T47D (cell line): ENCODE results near the gene MTREX.

Experiments
- DNase-seq, 2 experiments: peaks; one replicate each; pipeline versions ENCODE4 v3.0.0 to v3.0.0-alpha.2; 2011 to 2012; ENCODE audit warnings: low read depth in 1 of 2, low spot score in 1 of 2
- JUND ChIP-seq: IDR thresholded peaks from 2 replicates; pipeline ENCODE4 v1.6.1; 2012; ENCODE audit warnings: low read depth
- in situ Hi-C: cut with HindIII; loops from 2 replicates; pipeline ENCODE4 v1.10.0; 2016; ENCODE audit warnings: low sequenced_read_pairs, low pct_unique_long_range_greater_than_20kb

MTREX gene

DNA sequence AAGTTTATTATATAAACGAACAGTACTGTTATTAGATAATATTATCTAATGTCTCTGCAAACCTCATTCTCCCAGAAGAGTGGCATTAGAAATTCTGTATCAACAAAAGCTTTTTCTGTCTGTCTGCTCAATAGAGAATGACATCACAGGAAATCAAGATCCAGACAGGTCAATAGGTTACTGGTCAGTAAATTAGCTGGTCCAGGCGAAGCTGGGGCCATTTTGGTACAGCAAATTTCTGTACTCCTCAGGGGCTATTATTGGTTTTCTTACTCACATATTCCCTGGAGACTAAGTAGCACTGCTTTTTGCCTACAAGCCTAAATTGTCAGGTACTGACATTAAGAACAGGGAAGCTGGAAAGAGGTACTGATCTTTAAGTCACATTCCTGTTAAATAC, 146.5 kb downstream of the MTREX start:
- in situ Hi-C loops, result no loop called here

DNA sequence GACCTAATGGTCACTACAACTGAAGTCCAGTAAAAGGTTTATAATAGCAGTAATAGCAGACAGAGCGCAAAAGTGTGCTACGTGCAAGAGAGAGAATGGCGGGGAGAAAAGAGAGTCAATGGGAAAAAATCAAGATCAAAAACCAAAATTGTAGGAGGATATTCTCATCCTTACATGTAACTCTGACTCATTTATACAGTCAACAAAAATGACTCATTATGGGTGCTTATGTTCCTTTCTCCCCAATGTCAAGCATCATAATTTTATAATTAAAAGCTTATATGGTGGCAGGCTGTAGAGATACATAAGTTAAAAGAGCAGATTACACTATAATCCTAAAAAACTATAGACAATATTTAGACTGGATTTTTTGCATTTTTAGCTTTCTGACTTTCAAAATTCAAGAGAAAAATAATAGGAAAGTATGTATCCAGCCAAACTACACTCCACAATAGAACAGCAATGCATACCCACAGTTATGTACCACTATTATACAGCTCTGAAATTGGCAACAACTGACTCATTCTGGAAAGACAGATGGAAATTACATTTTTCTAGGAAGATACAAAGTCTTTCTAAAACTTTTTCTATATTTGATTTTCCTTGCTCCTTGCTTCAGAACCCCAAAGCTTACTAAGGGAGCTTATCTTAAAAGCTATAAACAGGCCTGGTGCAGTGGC, 148.6 kb downstream of the MTREX start:
- TF ChIP-seq JUND, result no peak
- in situ Hi-C loops, result no loop called here
- DNase-seq, result no peak

More for the DNA sequence above, 146.5 kb downstream of the MTREX start:
- TF ChIP-seq JUND, result no peak
- DNase-seq, result no peak

DNA sequence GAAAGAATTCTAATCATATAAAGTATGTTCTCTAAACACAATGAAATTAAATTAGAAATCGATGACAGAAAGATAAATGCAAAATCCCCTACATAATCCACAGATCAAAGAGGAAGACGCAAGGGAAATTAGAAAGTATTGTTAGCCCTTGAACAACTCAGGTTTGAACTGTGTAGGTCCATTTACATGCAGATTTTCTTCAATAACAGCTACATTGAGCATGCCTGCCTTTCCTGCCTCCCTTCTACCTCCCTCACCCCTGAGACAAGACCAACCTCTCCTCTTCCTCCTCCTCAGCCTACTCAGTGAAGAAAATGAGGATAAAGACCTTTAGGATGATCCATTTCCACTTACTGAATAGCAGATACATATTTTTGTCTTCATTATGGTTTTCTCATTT, 151.8 kb downstream of the MTREX start:
- in situ Hi-C loops, result no loop called here
- DNase-seq, result no peak
- TF ChIP-seq JUND, result no peak

DNA sequence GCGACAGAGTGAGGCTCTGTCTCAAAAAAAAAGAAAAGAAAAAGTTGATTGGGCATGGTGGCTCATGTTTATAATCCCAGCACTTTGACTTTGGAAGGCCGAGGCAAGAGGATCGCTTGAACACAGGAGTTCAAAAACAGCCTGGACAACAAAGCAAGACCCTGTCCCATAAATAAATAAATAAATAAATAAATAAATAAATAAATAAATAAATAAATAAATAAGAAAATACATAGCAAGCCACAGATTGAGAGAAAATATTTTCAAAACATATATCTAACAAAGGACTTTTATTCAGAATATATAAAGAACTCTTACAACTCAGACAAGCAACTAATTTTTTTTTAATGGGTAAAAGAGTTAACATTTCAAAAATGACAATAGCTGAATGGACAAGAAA, 155.8 kb downstream of the MTREX start:
- DNase-seq, result no peak
- in situ Hi-C loops, result no loop called here
- TF ChIP-seq JUND, result no peak

DNA sequence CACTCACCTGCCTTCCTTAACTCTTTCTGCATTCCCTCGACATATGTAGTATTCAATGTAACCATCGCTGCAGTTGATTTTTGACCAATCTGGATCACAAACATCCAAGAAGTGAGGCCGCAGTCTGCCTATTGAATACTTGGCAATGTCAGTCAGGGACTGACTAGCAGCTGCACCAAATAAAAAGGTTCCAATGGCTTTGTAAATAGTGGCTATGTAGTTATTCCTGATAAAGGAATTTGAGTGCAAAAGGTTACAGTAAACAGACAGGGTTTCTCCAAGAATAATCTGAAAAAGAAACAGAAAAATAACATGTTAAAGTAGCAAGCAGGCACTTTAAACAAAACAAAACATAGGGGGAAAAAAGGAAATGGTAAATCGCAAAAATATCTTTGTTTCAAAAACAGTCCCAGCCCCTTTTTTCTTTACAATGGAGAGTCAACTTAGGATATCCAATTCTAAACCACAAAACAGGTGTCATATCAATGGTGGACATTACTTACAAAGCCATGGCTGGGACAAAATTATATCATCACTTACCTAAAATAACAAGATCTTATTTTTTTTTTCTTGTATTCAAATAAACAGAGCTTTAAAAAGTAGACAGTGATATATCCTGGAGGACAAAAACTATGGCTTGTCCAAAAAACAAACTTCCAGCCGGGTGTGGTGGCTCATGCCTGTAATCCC, 160.2 kb downstream of the MTREX start:
- TF ChIP-seq JUND, result no peak
- in situ Hi-C loops, result no loop called here
- DNase-seq, result no peak

DNA sequence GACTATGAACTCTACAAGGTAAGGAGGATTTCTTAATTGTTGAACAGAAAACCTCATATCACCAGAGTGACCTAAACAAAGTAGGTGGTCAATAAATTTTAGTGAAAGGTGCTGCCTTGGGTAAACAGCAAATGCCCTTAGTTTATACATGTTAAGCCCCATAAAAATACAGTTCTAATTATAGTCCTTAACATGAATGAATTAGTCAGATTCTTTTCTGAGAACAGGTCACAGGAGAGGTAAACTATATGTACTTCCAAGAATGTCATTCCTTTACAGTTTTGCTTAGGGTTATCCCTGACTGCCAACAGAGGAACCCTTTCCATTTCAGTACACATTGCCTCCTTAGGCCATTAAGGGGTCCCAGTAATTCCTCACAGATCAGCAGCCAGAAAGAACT, 162.1 kb downstream of the MTREX start:
- TF ChIP-seq JUND, result no peak
- in situ Hi-C loops, result no loop called here
- no peak for DNase-seq

DNA sequence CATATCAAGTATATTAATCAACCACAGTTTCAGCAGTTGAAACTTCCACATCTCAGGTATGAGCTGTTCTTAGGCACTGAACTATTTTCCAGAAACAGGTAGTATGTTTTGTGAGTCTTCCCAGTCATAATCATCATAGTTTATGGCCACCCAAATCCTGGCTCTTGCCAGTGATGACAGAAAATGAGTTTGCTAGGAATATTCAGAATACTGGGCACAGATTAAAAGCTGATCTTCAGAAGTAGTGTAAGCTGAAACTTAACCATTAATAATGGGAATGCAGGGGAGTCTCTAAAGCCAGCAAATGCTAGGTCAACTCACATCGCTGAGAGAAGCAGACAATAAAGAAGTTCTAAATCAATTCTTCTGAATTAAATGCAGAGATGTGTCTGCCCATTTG, 162.5 kb downstream of the MTREX start:
- in situ Hi-C loops, result no loop called here
- no peak for TF ChIP-seq JUND
- no peak for DNase-seq

DNA sequence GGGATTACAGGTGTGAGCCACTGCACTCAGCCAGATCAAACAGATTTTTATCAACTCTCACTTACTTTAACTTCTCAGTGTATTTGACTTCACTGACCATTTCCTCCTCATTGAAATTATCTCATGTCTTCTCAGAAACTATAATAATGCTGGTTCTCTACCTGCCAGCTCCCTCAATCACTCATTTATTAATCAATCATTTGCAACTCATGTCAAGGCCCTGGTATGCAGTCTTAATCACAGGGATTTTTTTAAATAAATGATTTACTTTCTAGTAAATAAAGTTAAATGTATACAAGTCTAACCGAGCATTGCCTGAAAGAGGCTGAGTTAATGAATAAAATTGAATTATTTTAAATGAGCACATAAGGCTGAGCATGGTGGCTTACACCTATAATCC, 163.7 kb downstream of the MTREX start:
- no peak for DNase-seq
- in situ Hi-C loops, result no loop called here
- TF ChIP-seq JUND, result no peak

DNA sequence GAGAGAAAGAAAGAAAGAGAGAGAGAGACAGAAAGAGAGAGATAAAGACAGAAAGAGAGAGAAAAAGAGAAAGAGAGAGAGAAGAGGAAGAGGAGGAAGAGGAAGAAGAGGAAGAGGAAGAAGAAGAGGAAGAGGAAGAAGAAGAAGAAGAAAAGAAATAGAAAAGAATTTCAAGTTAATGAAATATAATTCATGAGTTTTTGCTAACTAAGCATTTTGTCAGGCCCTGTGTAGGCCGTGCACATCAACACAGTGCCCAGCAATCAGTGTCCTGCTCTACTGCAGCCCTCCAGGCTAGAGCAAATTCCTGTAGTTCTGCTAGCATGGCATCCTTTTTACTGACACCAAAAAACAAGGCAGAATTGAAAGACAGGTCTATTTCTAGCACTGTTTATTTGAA, 164.9 kb downstream of the MTREX start:
- in situ Hi-C loops, result no loop called here
- TF ChIP-seq JUND, result no peak
- no peak for DNase-seq
